Lower leg skin (tissue), 4 donors: ENCODE data around the gene CLTA. TPM values are rescaled to one million over a fixed set of nuclear protein-coding genes. Genes with fewer than 3 reads are reported as not detected.

Experiments
- DNase-seq, 2 donors: peaks; one replicate each; pipeline ENCODE4 v3.0.0-alpha.2; 2019; ENCODE audit warnings: low spot score in 2 of 2
- H3K4me3 ChIP-seq: fragments of 200-600 bp; sonication (generic); 2 replicates; pipeline ENCODE4 v1.5.1; 2017; ENCODE audit warnings: mild to moderate bottlenecking, low read depth; ENCODE audit not compliant: poor library complexity, severe bottlenecking
- CTCF ChIP-seq, 3 donors: fragments of 450-650 bp; IDR thresholded peaks; one replicate each; pipeline ENCODE4 v1.5.1; 2016; ENCODE audit warnings: antibody characterized with exemption in 3 of 3, mild to moderate bottlenecking in 3 of 3, moderate library complexity in 2 of 3
- POLR2A ChIP-seq, 2 donors: fragments of 450-650 bp; IDR thresholded peaks; one replicate each; pipeline ENCODE4 v1.6.1; 2016 to 2017; ENCODE audit warnings: antibody characterized with exemption in 2 of 2, mild to moderate bottlenecking in 1 of 2, moderate library complexity in 1 of 2
- WGBS, 2 donors: methylation state at CpG; one replicate each; pipeline ENCODE4 v1.1.5; 2018; 5-methylcytosine and 5-hydroxymethylcytosine counted together
- intact Hi-C: fragments of 100-400 bp; cut with DNase I; formaldehyde crosslinking; loops from one replicate; pipeline ENCODE4 v1.15.0; 2023; ENCODE audit warnings: low total_unique reads
- total RNA-seq, 4 donors: library from RNA; depleted of rRNA; stranded (reverse); fragments of >200 nt; gene quantifications; one replicate each; pipeline ENCODE4 v1.1.0, GENCODE V29; 2016

The CLTA gene
- total RNA-seq, 4 donors from 2014 or later = 162 to 240 (median 213) TPM

DNA sequence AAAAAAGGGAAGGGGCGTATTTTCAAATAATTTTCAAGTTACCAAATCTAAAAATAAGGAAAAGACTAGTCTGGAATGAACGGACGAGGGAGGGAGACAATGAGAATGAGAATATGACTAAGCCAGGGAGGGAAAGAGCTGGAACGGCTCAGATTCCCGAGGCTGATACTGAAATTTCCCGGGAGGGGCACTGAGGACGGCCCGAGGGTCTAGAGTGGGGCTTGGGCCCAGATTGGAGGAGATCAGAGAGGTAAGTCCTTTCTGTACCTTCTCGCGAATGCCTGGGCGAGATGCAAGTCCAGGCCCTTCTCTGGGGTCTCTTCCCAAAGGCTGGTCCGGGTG lies 24.9 kb upstream of the CLTA start:
- DNase-seq = no peak
- intact Hi-C loops = loop anchor here (5.0 to 10.0 kb wide), 2 partner anchors 61 to 158 kb away; no protein-coding TSS in a partner anchor
- TF ChIP-seq POLR2A (IDR thresholded peaks at IDR 0.05) = no peak
- TF ChIP-seq CTCF (IDR thresholded peaks at IDR 0.05) = no peak
- H3K4me3 ChIP-seq = no peak overlapping the region
- 20% methylated on average over 12 of the region's 12 CpGs for WGBS, 2 donors

- peak; percentile 72 to 97 for DNase-seq
- peak overlapping the region; percentile 33 for H3K4me3 ChIP-seq
- 2 to 3% methylated on average over 47 to 53 of the region's 58 CpGs for WGBS, 2 donors
- TF ChIP-seq POLR2A (IDR thresholded peaks at IDR 0.05) (no peak), CTCF (IDR thresholded peaks at IDR 0.05) (peak in 1 of 3 donors; percentile 53)
- intact Hi-C loops = loop anchor here (5.0 to 10.0 kb wide), 2 partner anchors 62 to 159 kb away; no protein-coding TSS in a partner anchor
Measured at GRCh38 chr9:36166168-36166927, 24.4 kb upstream of the CLTA start.

GRCh38 chr9:36169166-36169565 lies 21.6 kb upstream of the CLTA start, which contains the start of gene CCIN:
Gene CCIN, plus strand, starts transcription at chr9:36169388. Its CDS starts 115 bp downstream, at chr9:36169503.
- no peak within 1 kb of the TSS for H3K4me3 ChIP-seq
- no peak for TF ChIP-seq POLR2A (IDR thresholded peaks at IDR 0.05)
- no peak for TF ChIP-seq CTCF (IDR thresholded peaks at IDR 0.05)
- intact Hi-C loops = loop anchor here (5.0 to 10.0 kb wide), 2 partner anchors 64 to 162 kb away; no protein-coding TSS in a partner anchor
- WGBS, 2 donors = 92 to 94% methylated on average over 6 of the region's 6 CpGs
- DNase-seq = no peak

GRCh38 chr9:36169708-36170107 lies 21.0 kb upstream of the CLTA start:
- DNase-seq = no peak
- TF ChIP-seq CTCF (IDR thresholded peaks at IDR 0.05) (no peak), POLR2A (IDR thresholded peaks at IDR 0.05) (no peak)
- intact Hi-C loops = loop anchor here (5.0 to 10.0 kb wide), 2 partner anchors 65 to 162 kb away; no protein-coding TSS in a partner anchor
- WGBS, 2 donors = 92 to 93% methylated on average over 17 of the region's 17 CpGs
- H3K4me3 ChIP-seq = no peak overlapping the region

DNA sequence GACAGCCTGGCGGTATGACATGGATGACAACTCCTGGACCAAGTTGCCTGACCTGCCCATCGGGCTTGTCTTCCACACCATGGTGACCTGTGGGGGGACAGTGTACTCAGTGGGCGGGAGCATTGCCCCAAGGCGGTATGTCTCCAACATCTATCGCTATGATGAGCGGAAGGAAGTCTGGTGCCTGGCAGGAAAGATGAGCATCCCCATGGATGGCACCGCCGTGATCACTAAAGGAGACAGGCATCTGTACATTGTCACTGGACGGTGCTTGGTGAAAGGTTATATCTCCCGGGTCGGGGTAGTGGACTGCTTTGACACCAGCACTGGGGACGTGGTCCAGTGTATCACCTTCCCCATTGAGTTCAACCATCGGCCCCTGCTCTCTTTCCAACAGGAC lies 20.2 kb upstream of the CLTA start:
- no peak for TF ChIP-seq POLR2A (IDR thresholded peaks at IDR 0.05)
- TF ChIP-seq CTCF (IDR thresholded peaks at IDR 0.05) = no peak
- intact Hi-C loops = no loop called here
- no peak for DNase-seq
- 94 to 95% methylated on average over 12 to 13 of the region's 13 CpGs for WGBS, 2 donors
- no peak overlapping the region for H3K4me3 ChIP-seq
